ENCODE data around the gene RHBG.
"Not testable (repeated sequence)": the region's sequence is repeated elsewhere in the genome, so short reads cannot be mapped to it uniquely, and the experiment has no call there.

The RHBG gene

DNA sequence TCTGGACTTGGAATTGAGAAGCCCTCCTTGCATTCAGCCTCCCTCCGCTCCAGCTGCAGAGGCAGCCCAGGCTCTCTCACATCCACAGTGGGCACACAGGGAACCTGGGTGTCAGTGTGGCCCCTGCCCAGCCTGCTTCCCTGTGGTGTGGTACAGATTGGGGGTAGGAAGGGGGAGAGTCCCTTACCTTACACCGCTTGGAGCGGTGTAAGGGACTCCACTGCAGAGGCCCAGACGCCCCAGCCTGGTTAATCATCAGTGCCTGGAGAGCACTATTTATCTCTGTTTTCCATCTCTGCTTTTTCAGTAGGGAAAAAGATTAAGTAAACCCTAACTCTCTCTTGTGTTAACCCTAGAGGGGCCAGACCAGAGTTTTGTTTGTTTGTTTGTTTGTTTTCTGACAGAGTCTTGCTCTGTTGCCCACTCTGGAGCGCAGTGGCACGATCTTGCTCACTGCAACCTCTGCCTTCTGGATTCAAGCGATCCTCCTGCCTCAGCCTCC, 803 bp upstream of the RHBG start:
- peak overlapping the region in 1 of 2 experiments; percentile 20 for H3K4me3 ChIP-seq (ENCODE audit: insufficient read depth in 1 of 2, low read depth in 1 of 2, low read length in 2 of 2)
- H3K27ac ChIP-seq (ENCODE audit: low read length, poor library complexity, severe bottlenecking): no peak overlapping the region
- peak; percentile 31 for DNase-seq
- H2BK5ac ChIP-seq (ENCODE audit: low read depth, low read length, poor library complexity, severe bottlenecking): no peak overlapping the region
- no peak overlapping the region for H3K4ac ChIP-seq (ENCODE audit: low read depth in 1 of 2, low read length in 2 of 2)
- peaks cover 55 to 76% of the 10 kb centered on the region in 2 experiments for H3K27me3 ChIP-seq (ENCODE audit: control insufficient read depth in 1 of 2, insufficient read depth in 1 of 2, low read length in 2 of 2)
- no peaks in the 10 kb centered on the region for H3K36me3 ChIP-seq (ENCODE audit: control insufficient read depth in 1 of 2, insufficient read depth in 2 of 2, low read depth in 1 of 2, low read length in 2 of 2)
- peak overlapping the region; percentile 56 for H2BK15ac ChIP-seq (ENCODE audit: low read depth, poor library complexity, severe bottlenecking)
- H3K9me3 ChIP-seq (ENCODE audit: control insufficient read depth, low read length): no peaks in the 10 kb centered on the region
- no peaks in the 10 kb centered on the region for H3K79me1 ChIP-seq (replicated peaks; ENCODE audit: low read length, poor library complexity, severe bottlenecking)
- H3K9ac ChIP-seq (ENCODE audit: low read length): no peak overlapping the region
- H2BK12ac ChIP-seq (ENCODE audit: low read length in 2 of 2): no peak overlapping the region
- peak overlapping the region; percentile 32 for H4K8ac ChIP-seq (ENCODE audit: low read length)
- H2AFZ ChIP-seq (ENCODE audit: low read depth, low read length): no peak overlapping the region
- no peak overlapping the region for H3K18ac ChIP-seq (ENCODE audit: low read depth in 1 of 2, low read length in 2 of 2)
- H3K23ac ChIP-seq (ENCODE audit: low read length in 2 of 2): peak overlapping the region in 1 of 2 experiments; percentile 45
- no peak overlapping the region for H2AK5ac ChIP-seq (ENCODE audit: low read length, severe bottlenecking)
- H4K91ac ChIP-seq (ENCODE audit: low read length): no peak overlapping the region
- H3K14ac ChIP-seq (ENCODE audit: low read length in 2 of 2): no peak overlapping the region
- H3K4me2 ChIP-seq (ENCODE audit: low read length, poor library complexity, severe bottlenecking): no peak overlapping the region
- no peak overlapping the region for H2BK120ac ChIP-seq (ENCODE audit: low read depth, low read length)
- 73% methylated on average over 3 of the region's 7 CpGs for WGBS
- H3K4me1 ChIP-seq (ENCODE audit: control insufficient read depth, insufficient read depth, low read depth, low read length): peaks cover 12% of the 10 kb centered on the region

DNA sequence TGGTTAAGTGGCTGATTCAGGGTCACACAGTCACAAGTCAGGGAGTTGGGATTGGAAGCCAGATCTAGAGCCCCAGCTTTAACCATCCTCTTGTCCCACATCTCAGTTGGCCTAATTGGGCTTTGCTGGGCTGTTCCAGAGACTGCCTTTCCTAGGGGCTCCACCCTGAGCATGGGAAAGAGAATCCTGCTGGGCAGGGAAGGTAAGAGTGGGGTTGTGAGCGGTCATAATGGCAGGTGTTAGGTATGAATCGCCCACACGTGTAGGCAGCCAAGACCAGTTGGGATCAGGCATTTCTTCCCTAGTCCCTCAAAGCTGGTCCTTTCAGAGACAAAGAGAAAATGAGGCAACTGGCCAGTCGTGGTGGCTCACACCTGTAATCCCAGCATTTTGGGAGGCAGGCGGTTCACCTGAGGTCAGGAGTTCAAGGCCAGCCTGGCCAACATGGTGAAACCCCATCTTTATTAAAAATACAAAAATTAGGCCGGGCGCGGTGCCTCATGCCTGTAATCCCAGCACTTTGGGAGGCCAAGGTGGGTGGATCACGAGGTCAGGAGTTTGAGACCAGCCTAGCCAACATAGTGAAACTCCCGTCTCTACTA, 775 bp downstream of the RHBG start:
- not testable (repeated sequence) for H2BK5ac ChIP-seq (ENCODE audit: low read depth, low read length, poor library complexity, severe bottlenecking); H2AK5ac ChIP-seq (ENCODE audit: low read length, severe bottlenecking); H3K9me3 ChIP-seq (ENCODE audit: control insufficient read depth, low read length); H3K14ac ChIP-seq (ENCODE audit: low read length in 2 of 2); H3K4ac ChIP-seq (ENCODE audit: low read depth in 1 of 2, low read length in 2 of 2); H2BK12ac ChIP-seq (ENCODE audit: low read length in 2 of 2); H4K91ac ChIP-seq (ENCODE audit: low read length); H2BK120ac ChIP-seq (ENCODE audit: low read depth, low read length); H3K18ac ChIP-seq (ENCODE audit: low read depth in 1 of 2, low read length in 2 of 2); H2AFZ ChIP-seq (ENCODE audit: low read depth, low read length); DNase-seq; H2BK15ac ChIP-seq (ENCODE audit: low read depth, poor library complexity, severe bottlenecking); H3K36me3 ChIP-seq (ENCODE audit: control insufficient read depth in 1 of 2, insufficient read depth in 2 of 2, low read depth in 1 of 2, low read length in 2 of 2); H3K79me1 ChIP-seq (replicated peaks; ENCODE audit: low read length, poor library complexity, severe bottlenecking); H4K8ac ChIP-seq (ENCODE audit: low read length); H3K23ac ChIP-seq (ENCODE audit: low read length in 2 of 2); H3K27ac ChIP-seq (ENCODE audit: low read length, poor library complexity, severe bottlenecking); H3K9ac ChIP-seq (ENCODE audit: low read length); H3K4me2 ChIP-seq (ENCODE audit: low read length, poor library complexity, severe bottlenecking)
- Histone ChIP-seq H3K4me3 (ENCODE audit: insufficient read depth in 1 of 2, low read depth in 1 of 2, low read length in 2 of 2) (peak overlapping the region in 1 of 2 experiments; percentile 67), H3K27me3 (ENCODE audit: control insufficient read depth in 1 of 2, insufficient read depth in 1 of 2, low read length in 2 of 2) (peaks cover 44 to 76% of the 10 kb centered on the region in 2 experiments), H3K4me1 (ENCODE audit: control insufficient read depth, insufficient read depth, low read depth, low read length) (peaks cover 12% of the 10 kb centered on the region)
- WGBS: 86% methylated on average over 9 of the region's 10 CpGs

DNA sequence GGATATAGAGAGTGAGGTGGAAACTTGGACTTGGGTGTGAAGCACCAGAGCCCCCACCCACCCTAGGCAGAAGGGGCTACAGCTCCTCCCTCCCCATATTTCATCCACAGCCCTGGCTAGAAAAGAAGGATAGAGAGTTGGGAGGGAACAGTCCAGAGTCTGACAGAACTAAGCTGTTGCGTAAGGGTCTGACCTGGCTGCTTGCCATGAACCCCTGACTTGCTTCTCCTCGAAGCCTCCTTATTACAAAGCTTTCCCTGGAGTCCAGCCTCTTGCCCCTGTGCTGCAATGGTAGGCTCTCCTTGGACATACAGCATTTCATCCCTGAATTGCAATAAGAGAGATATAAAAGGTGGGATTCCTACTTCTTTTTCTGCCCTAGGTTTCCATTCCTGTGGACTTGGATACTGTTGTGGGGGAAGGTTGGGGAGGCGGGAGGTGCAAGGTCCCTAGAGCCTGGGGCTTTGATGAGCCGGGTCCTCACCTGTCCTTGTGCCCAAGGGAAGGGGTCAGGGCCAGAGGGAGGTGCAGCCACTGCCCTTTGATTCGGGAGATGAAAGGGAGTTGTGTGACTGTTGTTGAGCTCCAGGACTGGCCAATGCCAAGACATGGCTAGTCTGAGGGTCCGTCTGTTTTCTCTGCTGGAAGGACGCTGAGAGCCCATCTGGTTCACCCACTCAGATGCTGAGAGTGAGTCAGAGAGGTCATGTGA, 2.7 kb downstream of the RHBG start:
- H3K4ac ChIP-seq (ENCODE audit: low read depth in 1 of 2, low read length in 2 of 2): peak overlapping the region in 1 of 2 experiments; percentile 60
- WGBS: 61% methylated on average over 7 of the region's 7 CpGs

DNA sequence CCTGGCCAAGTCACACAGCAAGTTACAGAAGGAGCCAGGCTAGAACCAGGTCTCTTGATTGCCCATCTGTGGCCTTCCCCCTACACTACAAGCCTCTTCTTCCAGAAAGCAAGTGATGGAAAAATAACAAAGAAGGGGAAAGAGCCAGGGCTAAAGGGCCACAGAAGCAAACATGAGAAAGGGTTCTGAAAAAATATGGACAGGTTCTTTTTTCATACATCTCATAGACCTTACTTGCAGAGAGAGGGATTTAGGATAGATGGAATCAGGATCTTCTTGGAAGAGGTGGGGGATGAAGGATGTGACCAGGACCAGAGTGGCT, 3.2 kb downstream of the RHBG start:
- Histone ChIP-seq H3K9me3 (ENCODE audit: control insufficient read depth, low read length) (no peaks in the 10 kb centered on the region), H3K9ac (ENCODE audit: low read length) (no peak overlapping the region), H3K4me3 (ENCODE audit: insufficient read depth in 1 of 2, low read depth in 1 of 2, low read length in 2 of 2) (no peak overlapping the region), H2BK120ac (ENCODE audit: low read depth, low read length) (no peak overlapping the region), H3K36me3 (ENCODE audit: control insufficient read depth in 1 of 2, insufficient read depth in 2 of 2, low read depth in 1 of 2, low read length in 2 of 2) (no peaks in the 10 kb centered on the region), H2BK5ac (ENCODE audit: low read depth, low read length, poor library complexity, severe bottlenecking) (no peak overlapping the region), H4K8ac (ENCODE audit: low read length) (no peak overlapping the region), H3K14ac (ENCODE audit: low read length in 2 of 2) (peak overlapping the region in 1 of 2 experiments; percentile 9), H3K4ac (ENCODE audit: low read depth in 1 of 2, low read length in 2 of 2) (peak overlapping the region in 1 of 2 experiments; percentile 60), H3K18ac (ENCODE audit: low read depth in 1 of 2, low read length in 2 of 2) (no peak overlapping the region), H3K79me1 (replicated peaks; ENCODE audit: low read length, poor library complexity, severe bottlenecking) (no peaks in the 10 kb centered on the region), H3K27me3 (ENCODE audit: control insufficient read depth in 1 of 2, insufficient read depth in 1 of 2, low read length in 2 of 2) (peaks cover 32 to 52% of the 10 kb centered on the region in 2 experiments), H2BK12ac (ENCODE audit: low read length in 2 of 2) (peak overlapping the region in 1 of 2 experiments; percentile 12), H3K23ac (ENCODE audit: low read length in 2 of 2) (no peak overlapping the region), H3K4me1 (ENCODE audit: control insufficient read depth, insufficient read depth, low read depth, low read length) (peaks cover 12% of the 10 kb centered on the region), H3K4me2 (ENCODE audit: low read length, poor library complexity, severe bottlenecking) (no peak overlapping the region), H2BK15ac (ENCODE audit: low read depth, poor library complexity, severe bottlenecking) (no peak overlapping the region), H2AK5ac (ENCODE audit: low read length, severe bottlenecking) (no peak overlapping the region), H2AFZ (ENCODE audit: low read depth, low read length) (no peak overlapping the region), H3K27ac (ENCODE audit: low read length, poor library complexity, severe bottlenecking) (no peak overlapping the region), H4K91ac (ENCODE audit: low read length) (no peak overlapping the region)
- DNase-seq: no peak

More for the DNA sequence above, 2.7 kb downstream of the RHBG start:
- peak overlapping the region in 1 of 2 experiments; percentile 12 for H2BK12ac ChIP-seq (ENCODE audit: low read length in 2 of 2)
- no peak overlapping the region for H3K9ac ChIP-seq (ENCODE audit: low read length)
- no peak overlapping the region for H3K4me2 ChIP-seq (ENCODE audit: low read length, poor library complexity, severe bottlenecking)
- H3K4me1 ChIP-seq (ENCODE audit: control insufficient read depth, insufficient read depth, low read depth, low read length): peaks cover 12% of the 10 kb centered on the region
- peak overlapping the region in 1 of 2 experiments; percentile 32 for H3K4me3 ChIP-seq (ENCODE audit: insufficient read depth in 1 of 2, low read depth in 1 of 2, low read length in 2 of 2)
- no peak overlapping the region for H2BK5ac ChIP-seq (ENCODE audit: low read depth, low read length, poor library complexity, severe bottlenecking)
- H2AFZ ChIP-seq (ENCODE audit: low read depth, low read length): no peak overlapping the region
- H4K8ac ChIP-seq (ENCODE audit: low read length): no peak overlapping the region
- H3K18ac ChIP-seq (ENCODE audit: low read depth in 1 of 2, low read length in 2 of 2): no peak overlapping the region
- peak; percentile 62 for DNase-seq
- no peak overlapping the region for H3K27ac ChIP-seq (ENCODE audit: low read length, poor library complexity, severe bottlenecking)
- H3K23ac ChIP-seq (ENCODE audit: low read length in 2 of 2): no peak overlapping the region
- H3K79me1 ChIP-seq (replicated peaks; ENCODE audit: low read length, poor library complexity, severe bottlenecking): no peaks in the 10 kb centered on the region
- peaks cover 31 to 57% of the 10 kb centered on the region in 2 experiments for H3K27me3 ChIP-seq (ENCODE audit: control insufficient read depth in 1 of 2, insufficient read depth in 1 of 2, low read length in 2 of 2)
- no peak overlapping the region for H2AK5ac ChIP-seq (ENCODE audit: low read length, severe bottlenecking)
- no peaks in the 10 kb centered on the region for H3K36me3 ChIP-seq (ENCODE audit: control insufficient read depth in 1 of 2, insufficient read depth in 2 of 2, low read depth in 1 of 2, low read length in 2 of 2)
- no peaks in the 10 kb centered on the region for H3K9me3 ChIP-seq (ENCODE audit: control insufficient read depth, low read length)
- peak overlapping the region in 1 of 2 experiments; percentile 9 for H3K14ac ChIP-seq (ENCODE audit: low read length in 2 of 2)
- peak overlapping the region; percentile 17 for H2BK15ac ChIP-seq (ENCODE audit: low read depth, poor library complexity, severe bottlenecking)
- H4K91ac ChIP-seq (ENCODE audit: low read length): no peak overlapping the region
- H2BK120ac ChIP-seq (ENCODE audit: low read depth, low read length): no peak overlapping the region
